NCI-H774 (cell line): ENCODE results near the gene C20orf204.
A peak's percentile ranks its signal among the peaks of the same experiment; 100 is the strongest.

ENCODE experiments used
- DNase-seq: peaks from one replicate; lab custom pipeline; 2025; lab: John Stamatoyannopoulos, UW

Gene C20orf204

DNA sequence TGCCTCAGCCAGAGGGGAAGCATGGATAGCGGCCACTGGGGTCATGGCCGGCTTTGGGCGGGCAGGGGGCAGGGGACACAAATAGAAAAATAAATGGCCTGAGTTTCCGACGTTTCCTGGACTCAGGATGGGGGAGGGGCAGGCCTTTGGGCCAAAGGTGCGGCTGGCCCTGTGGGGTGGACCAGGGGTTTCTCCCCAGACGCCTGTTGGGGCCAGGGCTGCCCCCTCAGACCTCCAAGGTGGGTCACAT is 20.6 kb downstream of the C20orf204 start:
- DNase-seq: no peak

DNA sequence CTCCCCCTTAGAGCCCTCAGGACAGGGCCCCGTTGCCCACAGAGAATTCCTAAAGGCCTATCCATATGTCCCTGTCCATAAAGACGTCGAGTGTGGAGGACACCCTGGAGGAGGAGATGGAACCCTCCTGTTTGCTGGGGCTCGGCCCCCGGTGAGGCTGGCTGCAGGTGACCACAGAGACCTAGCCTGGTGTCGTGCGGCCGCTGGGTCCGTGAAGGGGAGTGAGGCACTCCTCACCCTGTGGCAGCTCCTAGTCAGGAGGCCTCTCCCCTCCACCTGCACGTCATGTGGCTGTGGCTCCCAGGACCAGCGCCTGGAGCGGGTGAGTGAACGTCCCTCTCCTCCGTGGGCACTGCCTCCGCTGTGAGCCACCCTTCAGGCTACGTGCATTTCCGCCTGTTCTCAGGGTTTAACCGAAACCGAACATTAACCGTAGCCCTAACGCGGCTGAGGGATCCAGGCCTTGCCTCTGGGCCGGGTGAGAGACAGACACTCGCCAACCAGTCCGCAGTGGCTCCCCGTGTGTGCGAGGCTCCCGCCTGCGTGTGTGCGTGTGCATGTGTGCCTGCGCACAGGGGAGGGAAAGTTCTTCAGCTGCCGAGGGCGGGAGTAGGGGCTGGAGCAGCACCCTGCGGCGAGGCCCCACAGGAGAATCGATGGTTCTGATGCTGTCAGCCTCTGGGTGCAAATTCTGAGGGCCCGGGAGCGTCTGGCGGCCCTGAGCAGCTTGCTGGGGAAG is 21.1 kb downstream of the C20orf204 start:
- no peak for DNase-seq

DNA sequence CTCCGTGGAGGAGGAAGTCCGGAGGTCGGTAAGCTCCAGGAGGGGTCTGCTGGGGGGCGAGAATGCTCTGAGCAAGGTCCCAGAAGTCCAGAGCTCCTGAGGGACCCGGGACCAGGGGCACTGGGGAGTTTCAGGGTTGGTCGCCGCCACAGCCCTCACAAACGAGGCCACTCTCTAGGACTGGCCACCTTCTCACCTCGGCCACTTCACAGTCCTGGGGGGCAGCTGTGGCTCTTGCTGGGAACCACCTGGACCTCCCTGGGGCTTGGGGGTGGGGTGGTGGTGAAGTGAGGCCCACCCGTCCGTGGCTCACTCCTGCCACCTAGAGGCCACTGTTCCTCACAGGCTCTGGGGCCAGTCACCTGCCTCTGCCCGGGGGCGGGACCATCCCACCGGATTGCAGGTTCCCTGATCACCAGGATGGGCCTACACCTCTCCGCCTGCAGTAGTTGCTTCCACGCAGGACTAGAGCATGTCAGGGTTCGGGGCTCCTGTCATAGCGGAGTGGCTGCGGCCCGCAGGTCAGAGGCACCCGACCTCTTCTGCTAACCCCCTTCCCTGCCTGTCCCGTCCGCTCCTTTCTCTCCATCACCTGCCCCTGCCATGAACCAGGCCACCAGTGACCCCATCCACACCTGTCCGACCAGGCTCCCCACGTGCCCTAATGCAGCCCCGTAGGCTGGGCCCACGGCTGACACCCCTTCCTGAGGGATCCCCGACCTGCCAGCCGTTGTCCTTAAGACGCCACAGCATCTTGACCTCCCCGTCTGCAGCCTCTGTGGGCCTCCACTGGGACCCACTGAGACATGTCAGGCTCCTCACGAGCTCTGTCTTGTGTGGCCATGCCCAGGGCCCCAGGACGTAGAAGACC is 21.9 kb downstream of the C20orf204 start:
- no peak for DNase-seq

DNA sequence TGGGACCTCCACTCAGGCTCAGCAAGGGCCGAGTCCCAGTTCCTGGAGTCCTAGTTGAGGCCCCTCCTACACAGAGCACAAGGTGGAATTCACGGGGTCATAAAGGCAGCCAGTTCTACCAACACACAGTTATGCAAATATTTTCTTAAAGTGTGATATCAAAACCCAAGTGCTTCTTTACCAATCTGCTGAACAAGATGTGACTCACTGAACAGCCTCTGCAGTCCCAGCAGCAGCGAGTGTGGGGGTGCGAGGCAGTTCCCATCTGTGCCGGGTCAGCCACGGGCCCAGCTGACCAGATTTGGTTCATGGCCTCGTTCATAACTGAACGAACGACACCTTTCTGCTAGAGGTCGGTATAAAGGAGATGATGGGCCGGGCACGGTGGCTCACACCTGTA is 22.6 kb downstream of the C20orf204 start:
- no peak for DNase-seq

DNA sequence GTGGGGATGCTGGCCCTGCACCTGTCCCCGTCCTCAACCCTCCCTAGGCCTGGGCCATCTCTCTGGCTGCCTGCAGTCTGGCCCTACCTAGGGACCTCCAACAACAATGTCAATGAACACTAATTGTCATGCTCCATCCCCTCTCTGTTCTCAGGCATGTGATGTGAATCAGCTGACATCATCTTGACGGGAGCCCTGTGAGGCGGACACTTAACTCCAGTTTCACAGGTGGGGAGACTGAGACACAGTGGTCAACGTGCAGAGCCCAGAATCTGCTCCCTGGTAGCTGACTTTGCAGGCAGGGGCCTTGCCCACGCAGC is 26.3 kb downstream of the C20orf204 start:
- no peak for DNase-seq

DNA sequence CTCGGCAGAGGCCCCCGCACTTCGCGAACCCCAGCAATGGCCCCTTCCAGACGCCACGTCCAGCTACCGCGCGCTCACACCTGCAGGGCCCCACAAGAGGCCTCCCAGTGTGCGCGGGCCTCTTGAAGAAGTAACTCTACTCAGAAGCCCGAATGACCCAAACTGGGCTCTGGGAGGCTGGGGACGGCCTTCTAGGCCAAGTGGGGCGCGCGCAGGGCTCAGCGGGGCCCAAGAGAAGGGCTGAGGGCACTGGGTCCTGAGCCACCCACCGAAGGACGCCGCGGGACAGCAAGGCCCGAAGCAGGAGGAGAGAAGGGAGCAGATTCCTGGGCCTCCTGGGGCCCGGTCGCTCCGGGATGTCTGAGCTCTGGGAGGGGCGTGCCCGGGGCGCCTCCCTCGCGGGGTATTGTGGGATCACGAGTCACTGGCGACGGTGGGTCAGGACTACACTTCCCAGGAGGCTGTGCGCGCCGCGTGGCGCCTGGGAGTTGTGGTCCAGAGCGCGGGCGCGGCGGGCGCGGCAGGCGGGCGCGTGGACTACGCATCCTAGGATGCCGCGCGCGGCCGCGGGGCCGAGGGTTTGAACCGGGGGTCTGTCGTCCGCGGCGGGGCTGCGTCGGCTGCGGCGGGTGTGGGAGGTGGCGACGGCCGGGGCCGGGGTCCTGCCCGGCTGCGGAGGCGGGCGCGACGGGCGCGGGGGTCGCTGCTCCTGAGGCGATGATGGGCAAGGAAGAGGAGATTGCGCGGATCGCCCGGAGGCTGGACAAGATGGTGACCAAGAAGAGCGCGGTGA is 26.8 kb downstream of the C20orf204 start, which contains the start of gene TCEA2:
TSS of gene TCEA2 (plus strand) at position 603 of the 793 bp plus-strand sequence. CDS start at position 718, 115 bp downstream.
- DNase-seq: peak; percentile 92

DNA sequence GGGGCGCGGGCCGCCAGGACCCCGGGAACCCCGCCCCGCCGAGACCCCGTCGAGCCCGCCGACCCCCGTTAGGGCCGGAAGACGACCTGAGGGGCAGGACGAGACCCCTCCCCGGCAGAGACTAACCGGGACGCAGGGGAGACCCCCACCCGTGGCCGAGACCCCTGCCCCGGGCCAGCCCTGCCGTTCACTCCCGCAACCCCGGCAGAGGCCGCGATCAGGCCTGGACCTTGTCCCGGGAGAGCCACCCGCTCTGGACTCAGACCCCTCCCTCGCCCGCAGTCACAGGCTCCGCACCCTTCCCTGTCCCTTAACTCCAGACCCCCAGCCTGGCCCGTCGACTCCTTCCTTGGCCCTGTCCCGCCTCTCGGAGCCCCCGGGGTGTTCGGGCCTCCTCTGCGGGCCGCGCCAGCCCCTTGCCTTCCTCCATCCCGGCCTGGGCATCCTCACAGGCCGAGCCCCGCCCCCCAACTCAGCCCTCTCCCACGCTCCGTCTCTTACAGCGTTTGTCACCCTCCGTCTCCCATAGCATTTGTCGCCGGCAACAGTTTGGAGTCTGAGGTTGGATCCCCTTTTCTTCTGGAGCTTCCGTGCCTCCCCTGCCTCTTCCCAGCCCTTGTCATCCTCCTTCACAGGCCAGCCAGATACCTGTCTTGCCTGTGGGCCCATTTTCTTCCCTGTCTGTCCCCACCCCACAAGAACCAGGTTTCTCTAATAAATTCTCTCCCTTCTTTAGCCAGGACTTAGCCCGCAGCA is 27.6 kb downstream of the C20orf204 start:
- DNase-seq: no peak

DNA sequence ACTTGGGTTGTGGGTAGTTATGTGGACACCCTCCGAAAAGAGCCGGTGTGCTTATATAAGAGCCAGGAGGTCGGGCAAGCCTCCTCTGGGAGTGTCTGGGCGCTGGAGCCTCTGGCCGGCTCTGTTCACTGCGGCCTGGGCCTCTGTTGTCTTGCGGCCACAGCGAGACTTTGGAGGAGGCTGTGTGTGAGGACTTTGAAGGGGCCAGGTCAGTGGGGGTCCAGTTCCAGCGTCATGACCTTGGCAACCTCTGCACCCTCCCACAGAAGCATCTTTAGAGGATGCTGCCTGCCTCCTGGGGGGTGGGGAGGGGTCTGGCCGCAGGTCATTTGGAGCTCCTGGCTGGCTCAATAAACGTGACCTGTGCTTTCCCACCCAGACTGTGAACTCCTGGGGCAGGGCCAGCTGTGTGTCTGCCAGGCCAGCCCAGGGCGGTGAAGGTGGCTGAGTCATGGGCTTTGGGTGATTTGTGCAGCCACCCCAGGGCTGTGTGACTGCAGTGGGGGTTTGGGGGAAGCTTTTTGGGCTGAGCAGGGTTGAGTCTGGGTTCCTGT is 28.2 kb downstream of the C20orf204 start:
- no peak for DNase-seq

DNA sequence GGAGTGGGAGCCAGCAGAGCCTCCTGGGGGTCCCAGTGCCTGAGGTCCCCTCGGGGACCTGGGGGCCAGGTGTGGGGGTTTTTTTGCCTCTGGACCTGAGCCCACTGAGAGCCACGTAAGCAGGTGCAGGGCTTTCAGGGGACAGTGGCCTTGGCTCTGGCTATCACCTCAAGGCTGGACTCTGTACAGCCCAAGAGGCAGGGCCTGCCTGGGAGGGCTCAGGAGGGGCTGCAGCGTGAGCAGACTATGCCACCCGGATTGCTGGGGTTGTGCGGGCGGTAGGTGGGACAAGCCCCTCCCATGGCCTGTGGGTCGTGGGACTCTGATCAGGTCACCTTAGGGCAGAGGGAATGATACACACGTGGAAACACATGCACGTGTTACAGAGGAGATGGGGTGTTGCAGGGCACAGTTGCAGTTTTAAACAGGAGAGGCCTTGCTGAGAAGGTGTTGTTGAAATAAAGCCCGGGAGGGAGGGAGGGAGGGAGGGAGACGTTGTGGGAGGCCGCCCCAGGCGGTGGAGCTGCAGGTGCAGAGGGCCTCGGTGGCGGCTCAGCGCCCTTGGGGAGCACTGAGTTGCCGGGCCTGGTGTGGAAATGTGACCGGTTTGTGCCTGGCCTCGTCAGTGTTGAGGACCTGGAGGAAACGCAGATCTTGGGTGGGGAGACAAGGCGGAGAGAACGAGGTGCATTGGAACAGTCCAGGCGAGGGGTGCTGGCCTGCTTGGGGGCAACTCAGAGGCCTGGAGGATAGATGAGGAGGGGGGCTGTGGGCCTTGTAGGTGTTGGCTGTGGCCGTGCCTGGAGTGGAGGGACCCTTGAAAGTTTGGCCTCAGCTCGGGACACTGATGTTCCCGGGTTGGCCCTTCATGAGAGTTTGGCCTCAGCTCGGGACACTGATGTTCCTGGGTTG is 29.3 kb downstream of the C20orf204 start:
- DNase-seq: no peak

DNA sequence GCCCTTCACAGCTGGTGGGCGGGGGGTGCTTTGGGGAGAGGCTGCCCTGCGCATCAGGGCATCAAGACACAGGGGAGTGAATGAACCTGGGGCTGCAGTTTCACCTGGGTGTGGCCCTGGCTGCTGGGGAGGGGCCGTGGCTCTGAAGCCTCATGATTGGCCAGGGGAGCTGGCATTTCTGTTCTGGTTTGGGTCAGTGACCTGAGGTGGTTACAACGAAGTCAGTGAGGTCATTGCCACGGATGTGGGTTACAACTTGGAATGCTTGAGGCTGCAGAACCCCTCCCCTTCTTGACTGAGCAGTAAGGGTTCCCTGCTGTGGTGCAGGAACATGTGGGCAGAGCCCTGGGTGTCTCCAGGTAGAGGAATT is 30.0 kb downstream of the C20orf204 start:
- DNase-seq: no peak

DNA sequence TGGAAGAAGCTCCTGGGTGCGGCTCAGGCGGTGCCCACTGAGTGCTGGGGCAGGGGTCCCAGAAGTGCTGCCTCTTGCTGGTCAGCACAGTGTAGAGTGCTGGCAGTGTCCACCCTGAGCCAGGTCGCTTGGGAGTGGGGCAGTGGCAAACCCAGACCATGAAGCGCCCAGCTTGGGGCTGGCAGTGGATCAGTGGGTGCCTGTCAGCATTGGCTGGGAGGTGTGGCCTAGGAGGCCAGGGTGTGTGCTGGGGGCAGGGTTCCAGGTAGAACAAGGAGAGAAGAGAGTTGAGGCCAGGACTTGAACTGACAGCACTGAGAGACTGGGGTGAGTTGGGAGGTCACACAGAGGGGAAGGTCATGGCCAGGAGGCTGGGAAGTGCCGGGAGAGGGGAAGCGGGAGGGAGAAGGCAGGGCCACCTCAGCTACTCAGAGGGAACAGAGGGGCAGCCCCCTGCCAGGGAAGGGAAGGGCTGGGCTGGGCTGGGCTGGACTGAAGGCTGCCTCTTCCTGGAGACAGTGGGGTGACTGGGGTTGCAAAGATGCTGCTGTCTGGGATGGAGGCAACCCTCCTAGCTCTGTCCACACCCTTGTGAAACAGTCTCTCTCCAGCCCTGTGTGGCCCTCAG is 31.1 kb downstream of the C20orf204 start:
- no peak for DNase-seq

DNA sequence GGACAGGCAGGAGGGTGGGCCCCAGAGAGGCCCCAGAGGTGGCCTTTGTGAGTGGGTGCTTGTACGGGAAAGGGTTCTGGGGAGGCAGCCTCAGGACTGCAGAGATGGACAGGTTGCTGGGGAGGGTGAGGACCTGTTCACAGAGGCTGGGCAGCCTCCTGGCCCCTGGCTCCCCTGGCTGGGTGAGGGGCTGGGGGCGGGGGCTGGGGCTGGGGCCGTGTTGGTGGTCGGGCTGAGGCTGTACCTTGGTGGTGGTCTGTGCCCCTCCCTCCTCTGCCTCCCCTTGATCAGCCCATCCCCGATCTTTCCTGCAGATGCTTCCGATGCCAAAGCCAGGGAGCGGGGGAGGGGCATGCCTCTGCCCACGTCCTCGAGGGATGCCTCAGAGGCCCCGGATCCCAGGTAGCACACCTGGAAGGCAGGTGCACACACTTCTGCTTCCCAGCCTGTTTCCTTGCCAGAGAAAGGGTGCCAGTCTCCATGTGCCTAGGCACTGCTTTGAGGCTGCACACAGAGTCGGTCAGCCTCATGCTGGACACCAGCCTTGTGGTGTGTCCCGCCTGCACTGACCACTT is 31.8 kb downstream of the C20orf204 start:
- no peak for DNase-seq

DNA sequence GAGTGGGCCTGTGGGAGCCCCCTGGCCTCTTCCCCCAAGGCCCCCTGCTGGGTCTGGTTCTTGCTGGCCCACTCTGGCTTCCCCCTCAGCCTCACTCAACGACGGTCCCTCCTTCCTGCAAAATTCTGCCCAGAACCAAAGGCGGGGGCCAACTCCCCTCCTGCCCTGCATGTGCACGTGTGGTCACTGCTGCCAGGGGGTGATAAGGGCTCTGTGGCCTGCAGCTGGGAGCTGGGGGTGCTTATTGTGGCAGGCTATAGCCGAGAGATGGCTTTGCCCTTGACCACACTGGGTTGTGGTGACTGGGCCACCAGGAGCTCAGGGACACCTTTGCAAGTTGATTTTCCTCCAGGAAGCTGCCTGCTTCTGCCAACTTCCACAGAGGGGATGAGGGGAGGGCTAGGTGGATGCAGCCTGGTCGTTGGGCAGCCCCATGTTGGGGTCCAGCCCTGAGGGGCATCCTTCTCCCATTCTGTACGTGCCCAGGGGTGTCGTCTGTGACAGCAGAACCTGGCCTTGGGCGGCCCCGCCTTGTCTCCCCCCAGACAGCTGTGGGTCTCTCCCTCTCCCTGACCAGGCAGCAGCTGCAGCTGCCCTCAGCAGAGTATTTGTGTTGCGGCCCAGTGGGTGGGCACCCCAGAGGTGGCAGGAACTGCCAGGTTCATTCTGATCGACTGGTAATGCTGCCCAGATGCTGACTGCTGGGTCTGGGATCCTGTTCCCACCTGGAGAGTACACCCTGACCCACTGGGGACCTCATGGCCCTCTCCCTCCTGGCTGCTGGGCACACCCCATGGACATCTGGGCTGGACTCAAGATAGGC is 32.6 kb downstream of the C20orf204 start:
- DNase-seq: no peak

DNA sequence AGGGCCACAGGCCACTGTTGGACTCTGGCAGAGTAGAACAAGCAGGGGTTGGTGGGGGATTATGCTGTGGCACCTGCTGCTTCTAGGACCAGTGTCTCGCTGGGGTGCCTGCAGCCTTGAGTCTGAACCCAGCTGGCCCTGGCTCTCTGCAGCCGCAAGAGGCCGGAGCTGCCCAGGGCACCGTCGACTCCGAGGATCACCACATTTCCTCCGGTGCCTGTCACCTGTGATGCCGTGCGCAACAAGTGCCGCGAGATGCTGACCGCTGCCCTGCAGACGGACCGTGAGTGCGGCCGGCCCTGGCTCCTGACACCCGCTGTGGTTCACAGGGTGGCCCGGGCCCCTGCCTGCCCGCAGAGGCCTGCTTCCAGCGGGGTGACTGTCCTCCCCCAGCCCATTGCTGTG is 33.2 kb downstream of the C20orf204 start:
- DNase-seq: no peak

DNA sequence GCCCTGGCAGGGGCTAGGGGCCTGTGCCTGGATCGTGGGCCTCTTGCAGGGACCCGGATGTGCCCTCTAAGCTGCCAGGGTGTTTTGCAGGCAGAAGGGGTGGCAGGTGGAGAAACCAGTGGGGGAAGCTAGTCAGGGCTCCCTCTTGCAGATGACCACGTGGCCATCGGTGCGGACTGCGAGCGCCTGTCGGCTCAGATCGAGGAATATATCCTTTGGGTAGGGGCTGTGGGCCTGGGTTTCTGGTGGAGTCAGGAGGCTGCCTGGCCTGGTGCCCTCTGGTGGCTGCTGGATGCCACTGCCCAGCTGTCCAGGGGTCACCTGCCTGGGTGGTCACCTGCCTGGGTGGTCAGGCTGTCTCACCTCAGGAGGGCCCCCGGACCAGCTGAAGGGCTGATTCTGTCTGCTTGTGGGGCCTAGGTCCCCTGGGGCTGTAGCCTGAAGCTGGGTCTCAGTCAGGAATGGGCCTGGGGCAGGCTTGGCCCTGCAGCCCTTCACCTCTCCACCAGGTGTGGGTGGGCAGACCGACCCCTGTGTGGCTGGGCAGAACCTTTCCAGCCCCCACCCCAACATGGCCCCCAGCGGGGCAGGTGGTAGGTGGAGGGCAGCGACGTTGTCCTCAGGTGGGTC is 33.7 kb downstream of the C20orf204 start:
- no peak for DNase-seq

DNA sequence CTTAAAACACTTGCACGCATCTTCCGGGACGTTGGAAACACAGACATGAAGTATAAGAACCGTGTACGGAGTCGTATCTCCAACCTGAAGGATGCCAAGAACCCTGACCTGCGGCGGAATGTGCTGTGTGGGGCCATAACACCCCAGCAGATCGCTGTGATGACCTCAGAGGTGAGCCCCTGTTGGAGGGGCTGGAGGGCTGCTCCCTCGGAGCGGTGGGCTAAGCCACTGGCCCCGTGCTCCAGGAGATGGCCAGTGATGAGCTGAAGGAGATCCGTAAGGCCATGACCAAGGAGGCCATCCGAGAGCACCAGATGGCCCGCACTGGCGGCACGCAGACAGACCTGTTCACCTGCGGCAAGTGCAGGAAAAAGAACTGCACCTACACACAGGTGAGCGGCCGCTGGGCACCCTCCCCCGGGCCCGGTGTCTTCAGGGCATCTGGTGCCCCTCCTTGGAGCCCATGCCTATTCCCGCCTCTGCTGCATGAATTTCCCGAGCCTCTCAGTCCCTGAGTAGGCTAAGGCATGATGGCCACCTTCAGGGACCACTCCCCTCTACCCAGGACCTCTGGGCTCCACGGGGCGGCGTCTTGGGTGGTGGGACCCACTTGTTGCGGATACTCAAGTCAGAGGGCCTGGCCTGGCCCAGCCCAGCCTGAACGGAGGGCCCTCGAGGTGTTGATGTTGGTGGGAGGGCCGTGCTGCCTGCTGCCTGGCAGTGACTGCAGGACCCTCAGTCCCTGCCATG is 34.4 kb downstream of the C20orf204 start:
- no peak for DNase-seq

DNA sequence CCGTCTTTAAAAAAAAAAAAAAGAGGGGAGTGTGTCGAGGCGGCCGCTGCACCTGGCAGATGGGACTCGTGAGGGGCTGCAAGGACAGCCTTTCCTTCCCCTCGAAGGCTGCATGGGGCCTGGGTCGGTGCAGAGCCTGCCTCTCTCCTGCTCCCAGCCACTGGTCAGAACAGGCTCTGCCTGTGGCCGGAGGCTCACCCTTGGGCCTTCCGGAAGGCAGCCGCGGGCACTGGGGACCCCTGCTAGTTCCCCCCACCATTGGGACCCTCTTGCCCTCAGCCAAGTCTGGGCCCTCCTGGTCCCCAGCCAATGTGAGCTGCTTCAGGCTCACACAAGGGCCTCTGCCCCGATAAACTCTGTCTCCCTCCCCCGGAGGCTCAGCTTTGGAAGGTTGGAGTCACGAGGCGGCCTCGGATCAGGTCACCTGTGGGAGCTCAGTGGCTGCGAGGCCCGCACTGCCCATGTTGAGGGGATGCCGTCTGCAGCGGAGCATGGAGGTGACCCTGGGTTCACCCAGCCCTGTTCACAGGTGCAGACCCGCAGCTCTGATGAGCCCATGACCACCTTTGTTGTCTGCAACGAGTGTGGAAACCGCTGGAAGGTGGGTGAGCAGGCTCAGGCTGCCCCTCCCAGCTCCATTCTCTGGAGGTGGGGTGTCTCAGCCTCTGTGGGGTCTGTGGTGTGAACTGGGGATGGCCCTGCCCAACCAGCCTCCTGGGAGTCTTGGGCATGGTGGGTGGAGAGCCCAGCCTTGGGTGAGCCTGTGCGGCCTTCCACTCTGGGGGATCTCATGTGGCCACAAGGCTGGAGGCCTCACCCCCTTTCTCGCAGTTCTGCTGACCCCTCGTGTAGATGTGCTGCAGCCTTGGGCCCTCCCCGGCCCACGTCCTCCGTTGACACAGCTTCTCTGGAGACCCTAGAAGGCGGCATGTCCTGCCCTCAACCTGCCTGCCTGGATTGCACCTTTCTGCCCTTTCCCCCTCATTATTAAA is 35.7 kb downstream of the C20orf204 start:
- no peak for DNase-seq
